T-helper 9 cell (primary cell): ENCODE measurements around the gene TADA3.
"Not testable (repeated sequence)": the region's sequence is repeated elsewhere in the genome, so short reads cannot be mapped to it uniquely, and the experiment has no call there.

Source experiments
- DNase-seq: peaks from one replicate; pipeline ENCODE4 v3.0.0-alpha.2; 2020

Gene TADA3

GRCh38 chr3:9783954-9784353 is 8.3 kb downstream of the TADA3 start:
- no peak for DNase-seq

- DNase-seq = no peak
Observed at GRCh38 chr3:9782770-9783169, 9.5 kb downstream of the TADA3 start.

GRCh38 chr3:9781978-9782603 is 10.2 kb downstream of the TADA3 start:
- no peak for DNase-seq

- DNase-seq = no peak
Observed at GRCh38 chr3:9781551-9781950, 10.7 kb downstream of the TADA3 start.

- DNase-seq = no peak
Observed at GRCh38 chr3:9780910-9781309, 11.4 kb downstream of the TADA3 start.

GRCh38 chr3:9780458-9780812 is 11.8 kb downstream of the TADA3 start:
- no peak for DNase-seq

- no peak for DNase-seq
Observed at GRCh38 chr3:9779721-9780457, 12.4 kb downstream of the TADA3 start.

- DNase-seq = no peak
Observed at GRCh38 chr3:9779075-9779593, 13.1 kb downstream of the TADA3 start.

- DNase-seq = no peak
Observed at GRCh38 chr3:9778143-9779074, 13.9 kb downstream of the TADA3 start.

- no peak for DNase-seq
Observed at GRCh38 chr3:9777694-9778021, 14.6 kb downstream of the TADA3 start.

GRCh38 chr3:9776896-9777693 is 15.2 kb downstream of the TADA3 start:
- no peak for DNase-seq

GRCh38 chr3:9771007-9771406 is 21.3 kb downstream of the TADA3 start:
- not testable (repeated sequence) for DNase-seq

GRCh38 chr3:9770276-9770812 is 21.9 kb downstream of the TADA3 start:
- no peak for DNase-seq

GRCh38 chr3:9769426-9770275 is 22.6 kb downstream of the TADA3 start, which contains the start of gene CAMK1:
Gene CAMK1 (minus strand): TSS chr3:9769947. CDS start chr3:9767749, 2,198 bp downstream.
- DNase-seq = peak; percentile 42

GRCh38 chr3:9769012-9769411 is 23.3 kb downstream of the TADA3 start:
- DNase-seq = no peak

- no peak for DNase-seq
Observed at GRCh38 chr3:9768141-9768775, 24.0 kb downstream of the TADA3 start.

- no peak for DNase-seq
Observed at GRCh38 chr3:9767418-9767817, 24.9 kb downstream of the TADA3 start.

GRCh38 chr3:9765865-9766264 is 26.4 kb downstream of the TADA3 start:
- DNase-seq = no peak

GRCh38 chr3:9762871-9763270 is 29.4 kb downstream of the TADA3 start:
- no peak for DNase-seq

GRCh38 chr3:9761919-9762318 is 30.4 kb downstream of the TADA3 start:
- no peak for DNase-seq
